GM18517 (cell line): ENCODE results near the gene ANKIB1.

ENCODE experiments used
- ATAC-seq: cut with Tn5 transposase; IDR thresholded peaks from one replicate; pipeline ENCODE4 v1.9.1; 2021; ENCODE audit warnings: mild to moderate bottlenecking, moderate library complexity; ENCODE audit not compliant: unreplicated experiment

ANKIB1 gene

DNA sequence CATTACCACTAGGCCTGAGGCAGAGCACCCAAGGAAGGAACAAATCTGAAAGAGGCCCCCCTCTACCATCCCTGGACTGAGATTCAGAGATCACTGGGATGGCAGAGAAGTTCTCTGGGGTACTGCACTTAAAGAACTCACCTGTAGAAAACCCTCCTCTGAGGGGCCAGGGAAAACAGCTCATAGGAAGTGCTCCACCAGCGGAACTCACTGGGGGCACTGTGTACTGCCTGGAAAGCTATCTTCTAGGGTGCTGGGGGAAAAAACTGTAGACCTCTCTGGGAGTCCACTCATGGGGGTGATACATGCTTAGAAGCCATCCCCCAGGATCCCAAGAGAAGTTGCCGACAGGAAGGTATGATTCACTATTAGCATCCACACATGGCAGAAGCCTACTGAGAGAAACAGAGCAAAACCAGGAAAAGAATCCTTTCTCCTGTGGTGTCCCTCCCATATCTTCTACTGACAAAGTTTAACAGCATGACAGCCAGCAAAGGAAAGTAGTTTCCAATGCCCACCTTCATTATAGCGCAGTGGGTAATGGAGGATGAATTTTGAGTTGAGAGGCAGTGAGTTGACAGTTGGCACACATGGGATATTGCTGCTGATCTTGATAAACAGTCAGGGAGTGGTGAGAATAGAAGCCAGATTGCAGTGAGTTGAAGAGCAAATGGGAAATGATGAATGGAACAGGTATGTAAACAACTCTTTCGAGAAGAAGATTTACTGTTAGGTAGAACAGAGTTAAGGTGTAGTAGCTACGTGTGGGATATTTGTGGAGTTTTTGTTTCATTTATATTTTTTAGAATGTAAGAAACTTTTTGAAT is 20.9 kb downstream of the ANKIB1 start:
- ATAC-seq: no peak

DNA sequence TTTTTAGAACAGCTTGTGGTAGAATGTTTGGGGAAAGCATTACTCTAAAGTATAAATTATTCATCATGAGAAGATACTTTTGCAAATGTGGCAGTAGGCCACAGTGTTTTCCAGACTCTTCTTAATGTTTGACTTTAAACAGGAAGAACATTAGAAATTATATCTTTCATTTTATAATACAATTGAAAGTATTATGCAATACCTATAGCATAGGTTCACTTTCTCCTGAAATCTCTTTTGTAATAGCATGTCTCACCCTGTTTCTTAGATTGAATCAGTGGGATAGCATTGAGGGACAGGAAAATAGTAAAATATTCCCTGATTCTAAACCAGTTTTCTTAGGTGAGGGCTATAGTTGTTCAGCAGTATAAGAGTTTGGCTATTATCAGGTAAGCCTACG is 23.1 kb downstream of the ANKIB1 start:
- ATAC-seq: no peak

DNA sequence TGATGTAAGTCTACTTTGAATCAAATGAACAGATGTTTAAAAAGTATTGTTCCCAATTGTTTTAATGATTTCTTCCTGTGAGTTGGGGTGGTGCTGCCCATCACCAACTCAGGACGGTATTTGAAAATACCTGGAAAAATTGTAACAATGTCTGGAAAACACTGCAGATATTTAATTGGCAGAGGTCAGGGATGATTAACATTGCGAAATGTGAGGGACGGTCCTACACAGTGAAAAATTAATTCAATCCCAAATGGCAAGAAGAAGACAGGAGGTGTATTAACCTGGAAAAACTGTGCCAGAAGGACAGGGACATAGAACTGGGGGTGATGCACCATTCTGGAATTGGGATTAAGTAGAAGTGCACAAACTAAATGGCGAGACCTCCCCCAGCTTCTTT is 29.6 kb downstream of the ANKIB1 start:
- ATAC-seq: no peak

DNA sequence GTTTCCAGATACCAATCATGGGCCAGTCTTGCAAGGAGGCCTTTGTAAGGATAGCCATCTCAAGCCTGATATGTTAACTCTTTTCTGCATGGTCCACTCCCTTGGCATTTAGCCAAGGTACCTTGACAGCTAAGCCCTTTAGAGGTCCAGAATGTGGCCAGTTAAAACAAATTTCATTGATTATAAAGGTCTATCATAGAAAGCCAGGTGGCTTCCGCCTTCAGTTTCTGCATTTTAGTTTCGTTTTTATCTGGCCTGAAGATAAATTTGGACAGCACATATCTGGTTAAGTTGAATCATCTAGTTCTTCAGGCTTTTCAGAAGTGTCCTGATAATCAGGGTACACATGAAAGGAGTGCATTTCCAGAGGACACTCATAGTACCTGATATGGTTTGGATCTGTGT is 30.7 kb downstream of the ANKIB1 start:
- peak; percentile 89 for ATAC-seq

DNA sequence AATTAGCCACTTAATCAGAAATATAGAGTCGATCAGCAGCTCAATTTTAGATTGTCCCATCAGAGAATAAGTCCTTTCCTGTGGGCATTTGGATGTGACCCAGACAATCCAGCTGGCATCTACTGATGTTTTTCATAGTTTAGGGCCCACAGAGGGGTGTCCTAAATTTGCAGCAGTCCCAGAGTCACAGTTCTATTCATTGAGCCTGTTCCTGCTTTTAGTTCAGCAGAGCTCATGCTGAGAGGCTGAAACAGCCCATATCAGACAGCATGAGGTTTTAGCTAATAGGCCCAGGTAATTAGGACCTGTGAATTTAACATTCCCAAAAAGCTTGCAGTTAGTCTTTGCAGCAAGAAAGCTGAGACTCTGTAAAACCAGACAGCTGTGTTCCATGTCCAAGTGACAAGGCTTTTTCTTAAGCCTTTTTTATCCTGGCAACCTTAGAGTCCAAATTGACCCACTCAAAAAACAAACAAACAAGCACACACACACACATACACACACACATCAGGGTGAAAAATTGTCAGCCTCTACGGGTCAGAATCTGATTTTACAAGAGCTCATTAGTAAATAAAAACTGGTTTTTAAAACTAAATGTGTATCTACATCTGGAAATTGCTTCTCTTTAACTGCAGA is 33.7 kb downstream of the ANKIB1 start:
- ATAC-seq: no peak

DNA sequence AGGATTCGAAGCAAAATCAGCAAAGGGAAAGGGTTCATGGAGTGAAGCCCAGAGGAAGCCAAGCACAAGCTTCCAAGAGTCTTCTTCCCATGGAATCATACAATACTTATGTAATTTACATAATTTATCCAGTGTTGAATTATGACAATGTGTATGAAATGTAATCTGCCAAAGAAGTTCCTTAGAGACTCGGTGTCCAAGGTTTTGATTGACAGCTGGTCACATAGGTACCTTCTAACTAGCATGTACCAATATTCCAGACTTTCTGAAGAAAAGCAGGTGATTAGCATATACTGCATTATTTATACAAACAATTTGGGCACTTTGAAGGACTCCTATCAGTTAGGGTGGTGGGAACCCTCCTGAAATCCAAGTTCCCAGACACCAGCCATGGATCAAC is 35.3 kb downstream of the ANKIB1 start:
- ATAC-seq: no peak

DNA sequence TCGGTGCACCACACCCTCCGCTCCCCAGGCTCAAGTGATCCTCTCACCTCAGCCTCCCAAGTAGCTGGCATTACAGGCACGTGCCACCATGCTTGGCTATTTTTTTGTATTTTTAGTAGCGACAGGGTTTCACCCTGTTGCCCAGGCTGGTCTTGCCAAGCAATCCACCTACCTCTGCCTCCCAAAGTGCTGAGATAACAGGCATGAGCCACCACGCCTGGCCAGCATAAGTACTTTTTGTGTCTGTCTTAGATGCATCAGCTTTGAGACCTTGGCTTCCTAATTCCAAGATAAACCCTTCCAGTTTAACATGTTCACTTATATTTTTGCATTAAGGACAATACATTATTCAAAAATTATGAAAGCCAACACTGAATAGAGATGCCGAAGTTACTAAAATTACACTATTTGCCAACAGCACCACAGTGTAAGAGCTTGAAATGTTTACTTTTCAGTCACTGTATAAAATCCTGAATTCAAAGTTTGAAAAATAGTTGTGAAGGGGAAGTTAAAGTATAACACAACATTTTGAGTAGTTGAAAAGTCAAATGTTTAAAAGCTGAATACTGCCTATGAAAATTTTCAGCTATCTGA is 36.5 kb downstream of the ANKIB1 start:
- ATAC-seq: no peak

DNA sequence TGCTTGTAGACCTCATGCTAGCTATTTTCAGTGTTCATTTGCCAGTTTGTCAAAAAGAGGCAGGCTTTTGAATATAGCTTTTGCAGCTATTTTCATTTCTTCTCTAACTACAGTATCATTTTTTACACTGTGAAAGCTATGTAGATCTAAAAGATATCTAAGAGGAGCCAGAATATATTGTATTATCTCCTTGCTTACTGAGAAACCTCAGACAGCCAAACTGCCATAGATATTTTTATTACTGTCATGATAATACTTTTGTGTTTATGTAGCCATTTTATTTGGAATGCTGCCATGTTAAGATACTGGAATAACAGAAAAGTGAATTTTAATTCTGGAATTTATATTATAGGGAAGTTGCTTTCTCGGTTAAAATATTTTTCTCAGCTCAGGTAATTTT is 37.2 kb downstream of the ANKIB1 start:
- no peak for ATAC-seq

DNA sequence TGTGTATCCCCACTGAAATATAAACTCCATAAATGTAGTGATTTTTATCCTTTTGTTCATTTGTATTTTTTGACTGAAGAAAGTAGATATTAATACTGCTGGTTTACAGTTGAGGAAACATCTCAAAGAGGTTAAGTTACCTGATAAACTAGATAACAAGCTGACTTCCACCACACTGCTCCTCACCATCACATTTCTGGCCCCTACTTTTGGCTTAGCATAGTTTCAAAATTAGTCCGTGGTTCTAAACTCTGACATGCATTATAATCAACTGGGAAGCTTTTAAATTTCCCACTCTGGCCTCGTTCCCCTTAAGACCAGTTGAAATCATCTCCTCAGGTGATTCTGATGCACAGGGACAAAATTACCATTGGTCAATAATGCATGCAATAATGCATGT is 43.5 kb downstream of the ANKIB1 start:
- ATAC-seq: no peak

DNA sequence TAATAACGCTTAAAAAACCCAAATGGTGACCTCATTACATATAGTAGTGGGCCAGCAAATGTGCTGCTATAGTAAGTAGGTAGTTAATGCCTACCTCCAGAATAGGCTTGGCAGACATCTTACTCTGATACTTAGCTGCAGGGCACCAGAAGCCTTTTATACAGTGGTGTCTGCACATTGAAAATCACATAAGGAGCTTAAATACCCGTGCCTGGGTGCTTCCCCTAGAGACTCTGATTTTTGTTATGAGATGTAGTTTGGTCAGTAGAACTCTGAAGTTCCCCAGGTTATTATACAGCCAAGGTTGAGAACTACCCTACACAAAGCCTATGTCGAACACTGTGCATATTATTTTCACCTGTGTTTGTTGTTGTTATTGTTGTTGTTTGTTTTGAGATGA is 47.2 kb downstream of the ANKIB1 start:
- ATAC-seq: no peak

DNA sequence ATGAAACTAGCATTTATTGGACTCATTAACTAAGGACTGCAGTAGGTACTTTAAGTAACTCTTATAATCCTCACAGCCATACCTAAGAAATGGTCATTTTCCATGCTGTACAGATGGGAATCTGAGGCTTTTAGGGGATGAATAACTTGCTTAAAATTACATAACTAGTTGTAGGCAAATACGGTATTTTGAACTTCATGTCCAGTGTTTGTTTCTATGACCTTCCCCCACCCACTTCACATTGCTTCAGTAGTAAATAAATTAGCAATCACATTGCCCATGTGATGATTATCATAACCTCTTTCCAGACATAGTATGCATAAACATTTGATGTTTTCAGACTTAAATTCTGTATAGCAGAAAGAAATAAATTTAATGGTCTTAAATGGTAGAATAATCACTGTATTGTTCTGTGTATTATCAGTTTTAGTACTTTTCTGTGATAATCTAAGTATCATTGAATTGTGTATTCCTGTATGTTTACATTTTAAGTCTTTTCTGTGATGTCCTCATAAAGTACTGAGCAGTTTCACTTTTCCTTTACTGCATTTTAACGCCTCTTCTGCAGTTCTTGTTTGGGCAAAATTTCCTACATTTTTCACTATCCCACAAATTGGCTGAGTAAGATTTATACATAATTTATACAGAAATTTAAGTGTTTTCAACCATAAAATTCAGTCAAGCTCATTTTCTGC is 48.3 kb downstream of the ANKIB1 start:
- ATAC-seq: no peak

DNA sequence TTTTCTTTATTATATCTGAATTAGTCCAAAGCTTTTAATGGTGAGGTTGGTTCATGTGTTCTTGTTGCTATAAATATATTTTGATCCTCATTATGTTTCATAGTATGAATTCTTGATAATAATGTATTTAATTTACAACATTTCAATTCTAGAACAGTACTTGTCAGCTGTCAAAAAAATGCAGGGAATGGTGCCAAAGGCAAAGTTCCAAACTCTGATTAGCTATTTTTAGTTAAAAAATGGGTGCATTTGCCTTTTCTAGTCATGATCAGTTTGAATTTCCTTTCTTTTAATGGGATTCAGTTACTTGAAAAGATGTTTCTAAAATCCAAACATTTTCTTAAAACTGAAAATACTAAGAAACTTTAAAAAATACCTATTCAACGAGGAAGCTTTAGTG is 49.6 kb downstream of the ANKIB1 start:
- ATAC-seq: no peak

DNA sequence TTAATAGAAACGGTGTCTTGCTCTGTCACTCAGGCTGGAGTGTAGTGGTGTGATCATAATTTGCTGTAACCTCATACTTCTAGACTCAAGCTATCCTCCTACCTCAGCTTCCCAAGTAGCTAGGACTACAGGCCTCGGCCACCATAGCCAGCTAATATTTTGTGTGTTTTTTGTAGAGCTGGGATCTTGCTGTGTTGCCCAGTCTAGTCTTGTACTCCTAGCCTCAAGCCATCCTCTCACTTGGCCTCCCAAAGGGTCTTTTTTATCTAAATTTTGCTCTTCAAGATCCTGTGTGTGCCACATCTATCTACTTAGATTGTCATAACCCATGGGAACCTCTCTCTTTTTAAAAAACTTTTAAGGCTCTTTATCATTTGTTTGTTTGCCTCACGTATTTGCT is 50.5 kb downstream of the ANKIB1 start:
- no peak for ATAC-seq

DNA sequence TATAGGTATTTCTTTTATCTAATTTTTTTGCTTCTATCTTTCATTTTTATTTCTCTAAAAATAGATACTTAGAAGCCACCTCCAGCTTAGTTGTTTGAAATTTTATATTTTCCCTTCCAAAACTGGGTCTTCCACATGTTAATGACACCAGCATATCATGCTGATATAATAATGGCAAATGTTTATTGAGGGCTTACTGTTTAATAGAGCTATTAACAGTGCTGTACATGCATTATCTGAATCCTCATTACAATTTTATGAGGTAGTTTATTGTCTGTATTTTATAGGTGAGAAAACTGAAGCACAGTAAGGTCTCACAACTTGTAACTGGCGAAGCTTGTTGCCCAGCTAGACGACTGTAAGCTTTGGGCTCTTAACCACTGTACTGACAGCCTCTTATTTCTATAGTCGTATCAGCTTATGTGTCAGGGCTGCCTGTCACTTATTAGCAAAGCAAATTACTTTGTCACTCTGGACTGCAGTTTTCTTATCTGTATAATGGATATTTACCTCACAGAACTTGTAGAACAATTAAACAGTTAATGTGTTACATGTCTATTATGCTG is 51.2 kb downstream of the ANKIB1 start:
- ATAC-seq: no peak

DNA sequence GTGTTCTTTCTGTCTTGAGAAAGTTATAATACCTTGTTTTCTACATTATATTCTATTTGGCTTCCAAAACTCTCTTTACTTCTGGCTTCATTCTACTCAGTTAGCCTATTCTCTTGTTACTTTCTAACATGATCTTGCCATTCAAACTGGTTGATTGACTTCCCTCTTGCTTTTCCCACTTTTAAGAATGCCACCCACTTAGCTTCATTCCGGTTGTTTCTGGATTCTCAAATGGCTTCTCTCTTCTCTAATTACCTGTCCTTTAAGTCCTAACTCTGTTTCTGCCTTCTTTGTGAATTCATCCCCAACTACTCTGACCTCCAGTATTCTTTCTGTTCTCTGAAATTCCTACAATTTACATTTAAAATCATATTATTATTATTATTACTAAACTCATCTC is 52.0 kb downstream of the ANKIB1 start:
- no peak for ATAC-seq

DNA sequence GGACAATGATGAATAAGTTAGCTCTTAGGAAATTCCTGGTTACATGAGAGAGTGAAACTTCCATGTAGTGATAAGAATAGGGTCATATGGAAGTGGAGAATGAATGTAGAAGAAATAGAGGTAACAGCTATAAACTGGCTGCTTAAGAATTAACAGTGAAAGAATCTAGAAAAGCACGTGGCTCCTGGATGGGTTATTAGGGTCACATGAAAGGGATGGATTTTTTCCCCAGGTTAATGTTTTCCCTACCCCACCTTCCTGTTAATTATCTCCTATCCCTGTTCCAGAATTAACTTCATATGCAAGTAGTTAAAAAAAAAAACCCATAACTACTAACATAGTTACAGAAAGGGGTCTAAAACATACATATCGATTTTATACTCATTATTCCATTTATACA is 58.0 kb downstream of the ANKIB1 start:
- ATAC-seq: no peak

DNA sequence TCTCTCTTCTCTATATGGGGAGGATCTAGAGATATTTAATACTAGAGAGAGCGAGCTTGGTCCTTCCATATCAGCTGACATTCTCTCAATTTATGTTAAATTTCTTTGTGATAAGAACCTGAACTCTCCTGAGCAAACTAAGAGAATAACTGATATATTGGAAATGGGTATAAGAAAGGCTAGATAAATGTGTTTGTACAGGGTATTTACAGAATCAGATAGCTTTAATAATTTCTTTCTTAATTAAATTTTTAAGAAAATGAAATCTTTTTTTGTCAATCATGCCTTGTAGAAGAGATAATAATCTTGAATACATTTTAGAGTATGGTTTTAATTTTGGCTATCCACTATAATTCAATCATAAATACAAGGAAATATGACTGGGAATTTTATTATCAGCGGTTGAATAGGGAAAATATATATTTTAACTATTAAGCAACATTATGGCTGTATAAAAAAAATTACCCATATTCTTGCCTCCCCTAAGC is 58.7 kb downstream of the ANKIB1 start:
- no peak for ATAC-seq

DNA sequence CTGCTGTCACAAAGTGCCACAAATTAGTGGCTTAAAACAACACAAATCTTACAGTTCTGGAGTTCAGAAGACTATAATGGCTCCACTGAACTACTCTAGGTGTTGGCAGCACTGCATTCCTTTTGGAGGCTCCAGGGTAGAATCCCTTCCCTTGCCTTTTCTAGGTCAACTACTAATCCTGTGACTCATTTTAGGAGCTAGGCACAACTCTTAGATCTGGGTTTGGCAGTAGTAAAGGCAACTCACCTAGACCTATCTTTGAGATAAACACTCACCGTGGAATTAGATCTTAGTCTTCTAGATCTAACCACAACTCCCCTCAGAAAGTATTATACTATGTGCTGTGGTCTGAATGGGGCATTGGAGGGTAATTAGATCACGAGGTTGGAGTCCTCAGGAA is 60.4 kb downstream of the ANKIB1 start:
- no peak for ATAC-seq

DNA sequence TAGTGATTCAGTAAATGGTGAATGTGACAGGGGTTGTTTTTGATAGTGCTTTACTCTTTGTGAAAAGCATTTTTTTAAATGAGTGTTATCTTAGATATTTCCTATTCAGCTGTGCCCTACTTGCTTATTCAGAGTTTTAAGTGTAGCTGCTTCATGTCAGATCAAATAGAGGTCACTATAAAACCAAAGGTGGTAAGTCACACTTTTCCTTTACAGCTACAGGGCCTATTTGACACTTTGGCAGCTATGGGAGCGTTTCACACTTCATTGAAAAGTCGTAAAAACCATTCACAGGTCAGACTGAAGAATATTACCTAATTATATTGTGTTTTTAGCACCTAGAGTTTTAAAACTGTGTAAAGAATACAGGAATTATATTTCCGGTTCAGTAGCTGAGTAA is 67.3 kb downstream of the ANKIB1 start:
- no peak for ATAC-seq

DNA sequence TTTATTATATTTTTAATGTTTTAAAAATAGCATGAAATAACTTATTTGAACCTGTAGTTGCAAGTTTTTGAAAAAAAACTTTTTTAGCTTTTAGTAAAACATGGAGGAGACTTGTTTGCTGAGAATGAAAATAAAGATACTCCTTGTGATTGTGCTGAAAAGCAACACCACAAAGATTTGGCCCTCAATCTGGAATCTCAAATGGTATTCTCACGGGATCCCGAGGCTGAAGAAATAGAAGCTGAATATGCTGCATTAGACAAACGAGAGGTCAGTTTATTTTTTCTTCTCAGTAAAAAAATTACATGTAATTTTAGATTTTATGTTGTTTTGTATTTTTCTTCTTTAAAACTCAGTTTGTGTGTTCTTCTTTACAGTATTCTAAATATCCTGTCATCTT is 73.5 kb downstream of the ANKIB1 start:
- ATAC-seq: no peak

DNA sequence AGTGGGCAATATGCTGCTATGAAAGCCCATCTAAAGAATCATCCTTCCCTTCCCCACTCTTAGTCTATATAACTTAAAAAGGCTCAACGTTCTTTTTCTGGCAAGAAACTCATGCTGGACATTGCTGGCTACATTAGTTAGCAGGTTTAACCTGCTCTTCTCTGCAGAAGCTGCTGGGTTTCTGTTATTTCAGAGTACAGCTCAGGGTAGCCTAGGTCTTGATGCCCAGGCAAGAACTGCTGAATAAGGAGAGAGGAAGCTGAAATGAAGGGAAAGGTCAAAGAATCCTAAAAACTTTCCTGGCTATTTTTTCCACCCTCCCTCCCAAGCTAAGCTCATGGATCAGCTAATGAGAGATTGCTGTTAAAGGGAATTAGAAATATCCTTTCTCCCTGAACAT is 79.4 kb downstream of the ANKIB1 start:
- no peak for ATAC-seq
